GM13976 (cell line): ENCODE results near the gene OAS1.

Source experiments
- DNase-seq: peaks from one replicate; pipeline ENCODE4 v3.0.0; 2012; ENCODE audit warnings: low spot score
- CTCF ChIP-seq: IDR thresholded peaks from 2 replicates; pipeline ENCODE4 v1.5.1; 2012; ENCODE audit warnings: borderline replicate concordance, mild to moderate bottlenecking; ENCODE audit not compliant: insufficient read depth; ENCODE audit errors: extremely low read depth, missing control alignments, control extremely low read depth
- in situ Hi-C: fragments of 300-500 bp; cut with MboI; formaldehyde crosslinking; loops from one replicate; pipeline ENCODE4 v1.12.0; 2022; ENCODE audit warnings: low sequenced_read_pairs, mixed read lengths, inconsistent platforms; ENCODE audit not compliant: unreplicated experiment

Gene OAS1

GRCh38 chr12:112962561-112962960 lies 55.8 kb downstream of the OAS1 start:
- TF ChIP-seq CTCF: no peak
- in situ Hi-C loops: no loop called here
- DNase-seq: no peak

GRCh38 chr12:112963227-112963861 lies 56.6 kb downstream of the OAS1 start:
- in situ Hi-C loops: no loop called here
- no peak for DNase-seq
- no peak for TF ChIP-seq CTCF

- in situ Hi-C loops: no loop called here
Observed at GRCh38 chr12:112964067-112964670, 57.4 kb downstream of the OAS1 start.

GRCh38 chr12:112964915-112965314 lies 58.2 kb downstream of the OAS1 start:
- TF ChIP-seq CTCF: no peak
- in situ Hi-C loops: no loop called here
- no peak for DNase-seq

More at GRCh38 chr12:112964067-112964670, 57.4 kb downstream of the OAS1 start:
- DNase-seq: no peak
- no peak for TF ChIP-seq CTCF

- no peak for DNase-seq
- in situ Hi-C loops: no loop called here
- TF ChIP-seq CTCF: no peak
Observed at GRCh38 chr12:112965643-112966042, 58.9 kb downstream of the OAS1 start.

GRCh38 chr12:112967306-112967705 lies 60.5 kb downstream of the OAS1 start:
- no peak for TF ChIP-seq CTCF
- peak; percentile 4 for DNase-seq
- in situ Hi-C loops: no loop called here
